22Rv1 (cell line): Measurements from ENCODE around the gene NDUFS6.
"Not testable (repeated sequence)": the region's sequence is repeated elsewhere in the genome, so short reads cannot be mapped to it uniquely, and the experiment has no call there.

ENCODE experiments used
- H3K27ac ChIP-seq: fragments of 450-650 bp; 2 replicates; pipeline ENCODE4 v1.5.1; 2017
- CTCF ChIP-seq: fragments of 450-650 bp; IDR thresholded peaks from 2 replicates; pipeline ENCODE4 v1.5.1; 2017; ENCODE audit warnings: mild to moderate bottlenecking
- ZFX ChIP-seq: fragments of 450-650 bp; IDR thresholded peaks from 2 replicates; pipeline ENCODE4 v1.6.1; 2017; ENCODE audit warnings: antibody characterized with exemption, borderline replicate concordance

The NDUFS6 gene

DNA sequence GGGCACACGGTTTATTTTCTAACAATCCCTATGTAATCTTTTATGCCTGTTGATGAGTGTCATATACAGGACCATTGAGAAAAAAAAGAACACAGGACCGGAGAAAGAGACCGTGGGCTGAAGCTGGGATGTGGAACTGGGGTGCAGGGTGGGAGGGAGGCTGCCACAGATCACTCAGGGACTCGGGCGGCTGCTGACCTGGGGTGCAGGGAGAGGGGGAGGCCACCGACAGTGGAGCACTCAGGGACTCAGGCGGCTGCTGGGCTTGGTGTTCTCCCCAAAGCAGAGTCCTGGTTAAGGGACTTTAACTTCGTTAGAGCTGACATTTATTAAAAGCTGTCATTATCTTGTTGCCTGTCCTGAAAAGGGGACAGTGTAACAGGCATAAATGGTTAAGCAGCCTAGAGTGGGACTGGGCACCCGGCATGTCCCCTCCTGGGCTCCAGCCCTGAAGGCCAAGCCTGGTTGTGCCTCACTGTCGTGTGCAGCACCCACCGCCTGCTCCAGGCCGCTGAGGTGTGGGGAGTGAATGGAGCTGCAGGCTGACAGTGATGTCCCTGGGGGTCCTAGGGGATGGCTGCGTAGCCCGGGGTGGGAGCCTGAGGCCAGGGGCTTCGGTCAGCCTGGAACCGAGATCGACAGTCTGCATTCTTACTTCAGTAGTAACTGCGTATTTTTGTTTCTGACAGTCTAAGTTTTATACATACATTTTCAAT, 14.0 kb downstream of the NDUFS6 start:
- no peak for TF ChIP-seq ZFX
- TF ChIP-seq CTCF = no peak
- no peak overlapping the region for H3K27ac ChIP-seq

- TF ChIP-seq CTCF = no peak
- TF ChIP-seq ZFX = no peak
Observed at GRCh38 chr5:1815881-1816292, 14.7 kb downstream of the NDUFS6 start.

DNA sequence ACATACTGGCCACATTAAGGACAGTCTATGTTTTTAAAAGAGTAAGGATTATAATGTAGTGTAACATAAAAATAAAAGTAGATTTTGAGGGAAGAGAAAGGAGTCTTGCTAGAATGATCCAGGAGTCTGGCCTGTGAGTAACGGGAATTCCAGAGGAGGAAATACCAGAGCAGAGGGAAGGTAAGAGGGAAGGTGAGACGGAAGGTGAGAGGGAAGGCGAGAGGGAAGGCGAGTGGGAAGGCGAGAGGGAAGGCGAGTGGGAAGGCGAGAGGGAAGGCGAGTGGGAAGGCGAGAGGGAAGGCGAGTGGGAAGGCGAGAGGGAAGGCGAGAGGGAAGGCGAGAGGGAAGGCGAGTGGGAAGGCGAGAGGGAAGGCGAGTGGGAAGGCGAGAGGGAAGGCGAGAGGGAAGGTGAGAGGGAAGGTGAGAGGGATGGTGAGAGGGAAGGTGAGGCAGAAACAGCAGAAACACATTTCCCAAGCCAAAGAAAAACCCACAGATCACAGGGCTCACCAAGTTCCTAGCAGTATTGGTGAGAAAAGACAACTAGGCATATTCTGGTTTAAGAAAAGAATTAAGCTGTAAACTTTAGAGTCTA, 15.4 kb downstream of the NDUFS6 start:
- not testable (repeated sequence) for H3K27ac ChIP-seq

More at GRCh38 chr5:1815881-1816292, 14.7 kb downstream of the NDUFS6 start:
- no peak overlapping the region for H3K27ac ChIP-seq

- TF ChIP-seq ZFX = no peak
- TF ChIP-seq CTCF = no peak
- H3K27ac ChIP-seq = no peak overlapping the region
Observed at GRCh38 chr5:1817261-1818043, 16.2 kb downstream of the NDUFS6 start.

- TF ChIP-seq CTCF (no peak), ZFX (no peak)
- no peak overlapping the region for H3K27ac ChIP-seq
Observed at GRCh38 chr5:1818784-1819183, 17.6 kb downstream of the NDUFS6 start.

- no peak for TF ChIP-seq ZFX
- no peak for TF ChIP-seq CTCF
- no peak overlapping the region for H3K27ac ChIP-seq
Observed at GRCh38 chr5:1819458-1819857, 18.3 kb downstream of the NDUFS6 start.

DNA sequence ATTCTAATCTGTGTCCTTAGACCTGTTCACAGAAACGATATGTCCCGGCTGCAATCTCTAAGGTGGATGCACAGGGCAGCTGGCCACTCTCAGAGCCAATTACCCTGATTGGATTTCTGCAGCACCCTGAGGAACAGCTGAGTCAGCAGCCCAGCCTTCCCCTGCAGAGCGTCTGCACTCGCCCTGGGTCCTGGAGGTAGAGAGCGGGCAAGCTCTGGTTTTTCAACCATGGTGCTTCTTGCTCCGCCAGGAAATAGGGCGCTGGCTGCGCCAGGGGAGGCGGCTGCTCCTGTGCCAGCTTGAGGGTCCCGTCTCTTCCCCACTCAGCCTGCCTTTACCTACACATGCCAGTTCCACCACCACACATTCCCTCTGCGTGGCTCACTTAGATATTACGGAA, 19.2 kb downstream of the NDUFS6 start:
- no peak overlapping the region for H3K27ac ChIP-seq
- TF ChIP-seq ZFX (no peak), CTCF (no peak)
